Ovary (tissue), 9 donors: Measurements from ENCODE around the gene ANO1. TPM values are rescaled to one million over a fixed set of nuclear protein-coding genes. Genes with fewer than 3 reads are reported as not detected.

Source experiments
- DNase-seq, 5 donors: peaks; one replicate each; pipeline ENCODE4 v3.0.0-alpha.2; 2019 to 2020
- H3K27ac ChIP-seq, 2 donors: fragments of 200-600 bp; one replicate each; pipeline versions ENCODE4 v1.5.1 to v1.8.0; 2019 to 2022
- H3K27me3 ChIP-seq: fragments of 200-600 bp; one replicate; pipeline ENCODE4 v1.8.0; 2022
- H3K36me3 ChIP-seq: fragments of 200-600 bp; sonication (generic); one replicate; pipeline ENCODE4 v1.5.1; 2019
- H3K4me1 ChIP-seq: one replicate; pipeline ENCODE4 v1.8.1; 2013; ENCODE audit warnings: mild to moderate bottlenecking, moderate library complexity; ENCODE audit not compliant: insufficient read depth
- H3K4me3 ChIP-seq: fragments of 200-600 bp; sonication (generic); one replicate; pipeline ENCODE4 v1.5.1; 2017
- H3K9me3 ChIP-seq, 2 donors: fragments of 200-600 bp in 1 of 2; sonication (generic) in 1 of 2; one replicate each; pipeline versions ENCODE4 v1.5.1 to v1.8.1; 2013 to 2019; ENCODE audit warnings: mild to moderate bottlenecking in 1 of 2, moderate library complexity in 1 of 2
- EP300 ChIP-seq: sonication (generic); formaldehyde crosslinking; IDR thresholded peaks from one replicate; pipeline ENCODE4 v1.6.1; 2017; ENCODE audit warnings: antibody characterized with exemption
- POLR2A ChIP-seq: fragments of 450-650 bp; IDR thresholded peaks from one replicate; pipeline ENCODE4 v1.6.1; 2017; ENCODE audit warnings: antibody characterized with exemption, mild to moderate bottlenecking, moderate library complexity
- WGBS, 3 donors: extraction: QIAGEN DNeasy Blood & Tissue Kit in 1 of 3; methylation state at CpG; one replicate each; pipeline versions ENCODE4 v1.1.5 to v1.1.7; 2013 to 2017; 5-methylcytosine and 5-hydroxymethylcytosine counted together
- intact Hi-C, 4 donors: fragments of 100-400 bp; cut with DNase I; formaldehyde crosslinking; loops; one replicate each; pipeline versions ENCODE4 v1.11.0 to v1.15.1; 2022 to 2023
- polyA plus RNA-seq, 2 donors: library from polyadenylated mRNA; stranded (reverse); fragments of 200-250 nt in 1 of 2; fragments of 350-450 nt in 1 of 2; fragmentation: Illumina TruSeq in 1 of 2; extraction: RNeasy Lipid Tissue Mini Kit (QIAGEN cat#74804) in 1 of 2; gene quantifications; one replicate each; pipeline ENCODE4 v1.2.3, GENCODE V29; 2013 to 2014
- total RNA-seq, 7 donors: library from RNA; depleted of rRNA in 2 of 7; stranded (reverse); fragments of >200 nt in 2 of 7; fragmentation: NEBNext Ultra II Directional in 3 of 7; extraction: Animal tissue kit (Norgen Biotek cat#: 25700) in 3 of 7; gene quantifications; one replicate each; pipeline versions ENCODE4 v1.1.0 to v1.2.4, GENCODE V29; 2016 to 2023
- TF ChIP-seq, protein P1 (sequence below), 3 donors: fragments of 450-650 bp in 2 of 3; fragments of 200-600 bp in 1 of 3; IDR thresholded peaks; one replicate each; pipeline versions ENCODE4 v1.5.1 to v1.8.0; 2016 to 2022; ENCODE audit warnings: antibody characterized with exemption in 3 of 3, mild to moderate bottlenecking in 1 of 3
- donor health status: DM: no; HTN: no; CAD: no; lungs with moderate emphysema.
- donor health status: DM: no; HTN: no; CAD: no.
- donor health status: Bipolar disorder and iron deficiency.
- donor health status: DM: yes; HTN: yes; CAD: no.
- donor health status: DM: no; HTN: no; CAD: no.
- donor health status: DM: yes; HTN: yes; CAD: no.

ANO1 gene
- total and polyA plus RNA-seq, 9 donors = 1.7 to 59.1 (median 8.6) TPM

DNA sequence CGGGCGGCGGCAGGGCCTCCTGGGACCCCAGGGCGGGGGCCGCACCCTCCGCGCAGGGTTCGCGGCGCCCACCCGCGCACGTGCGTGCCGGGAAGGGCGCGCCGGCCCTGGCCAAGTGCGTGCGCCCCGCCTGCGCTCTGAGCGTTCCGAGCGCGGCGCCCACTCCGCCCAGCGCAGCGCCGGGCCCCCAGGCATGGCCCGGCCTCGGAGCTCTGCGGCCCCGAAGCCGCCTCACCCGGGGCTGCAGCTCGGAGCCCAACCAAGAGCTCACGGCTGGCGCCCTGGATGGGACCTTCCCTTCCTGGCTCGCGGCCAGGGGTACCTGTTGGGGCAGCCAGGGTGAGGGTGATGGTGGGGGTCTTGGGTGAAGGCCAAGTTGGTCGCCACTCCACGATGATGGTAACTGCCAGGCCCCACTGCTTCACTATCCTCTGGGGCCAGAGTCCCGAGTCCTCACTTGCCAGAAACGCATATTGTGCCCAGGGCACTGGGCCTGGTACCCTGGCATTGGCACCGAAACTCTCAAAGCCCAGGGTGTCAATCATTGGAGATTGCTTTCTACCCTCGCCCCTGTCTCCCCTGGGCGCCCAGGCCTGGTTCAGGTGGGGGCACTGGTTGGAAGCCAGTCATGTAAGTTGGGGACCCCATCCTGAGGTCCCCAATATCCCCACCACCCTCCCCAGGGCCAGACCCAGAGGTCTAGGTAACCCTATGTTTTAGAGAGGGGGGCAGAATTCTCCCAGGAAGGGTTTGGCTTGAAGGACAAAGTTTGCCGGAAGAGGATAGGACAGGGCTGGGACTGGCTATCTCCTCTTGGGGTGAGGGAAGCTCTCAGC lies 882 bp downstream of the ANO1 start:
- TF ChIP-seq, protein P1, sequence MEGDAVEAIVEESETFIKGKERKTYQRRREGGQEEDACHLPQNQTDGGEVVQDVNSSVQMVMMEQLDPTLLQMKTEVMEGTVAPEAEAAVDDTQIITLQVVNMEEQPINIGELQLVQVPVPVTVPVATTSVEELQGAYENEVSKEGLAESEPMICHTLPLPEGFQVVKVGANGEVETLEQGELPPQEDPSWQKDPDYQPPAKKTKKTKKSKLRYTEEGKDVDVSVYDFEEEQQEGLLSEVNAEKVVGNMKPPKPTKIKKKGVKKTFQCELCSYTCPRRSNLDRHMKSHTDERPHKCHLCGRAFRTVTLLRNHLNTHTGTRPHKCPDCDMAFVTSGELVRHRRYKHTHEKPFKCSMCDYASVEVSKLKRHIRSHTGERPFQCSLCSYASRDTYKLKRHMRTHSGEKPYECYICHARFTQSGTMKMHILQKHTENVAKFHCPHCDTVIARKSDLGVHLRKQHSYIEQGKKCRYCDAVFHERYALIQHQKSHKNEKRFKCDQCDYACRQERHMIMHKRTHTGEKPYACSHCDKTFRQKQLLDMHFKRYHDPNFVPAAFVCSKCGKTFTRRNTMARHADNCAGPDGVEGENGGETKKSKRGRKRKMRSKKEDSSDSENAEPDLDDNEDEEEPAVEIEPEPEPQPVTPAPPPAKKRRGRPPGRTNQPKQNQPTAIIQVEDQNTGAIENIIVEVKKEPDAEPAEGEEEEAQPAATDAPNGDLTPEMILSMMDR (IDR thresholded peaks at IDR 0.05) = no peak
- no peak for TF ChIP-seq EP300
- TF ChIP-seq POLR2A = no peak
- 10 to 24% (median 13%) methylated on average over 22 to 50 of the region's 50 CpGs for WGBS, 3 donors
- no peaks in the 10 kb centered on the region for H3K36me3 ChIP-seq
- H3K4me1 ChIP-seq = no peaks in the 10 kb centered on the region
- H3K4me3 ChIP-seq = peak overlapping the region; percentile 31
- no peaks in the 10 kb centered on the region for H3K27me3 ChIP-seq
- H3K9me3 ChIP-seq = no peaks in the 10 kb centered on the region
- intact Hi-C loops = no loop called here
- H3K27ac ChIP-seq = no peak overlapping the region
- DNase-seq = no peak

- no peak for DNase-seq
- Histone ChIP-seq H3K4me1 (no peaks in the 10 kb centered on the region), H3K4me3 (no peak overlapping the region), H3K36me3 (no peaks in the 10 kb centered on the region), H3K27ac (no peak overlapping the region), H3K27me3 (no peaks in the 10 kb centered on the region), H3K9me3 (no peaks in the 10 kb centered on the region)
- TF ChIP-seq EP300 (no peak), POLR2A (no peak)
- TF ChIP-seq, protein P1 (IDR thresholded peaks at IDR 0.05) = no peak
- intact Hi-C loops = no loop called here
- WGBS, 3 donors = 69 to 76% (median 70%) methylated on average over 5 of the region's 5 CpGs
Measured at GRCh38 chr11:70079691-70080090, 1.6 kb downstream of the ANO1 start.

DNA sequence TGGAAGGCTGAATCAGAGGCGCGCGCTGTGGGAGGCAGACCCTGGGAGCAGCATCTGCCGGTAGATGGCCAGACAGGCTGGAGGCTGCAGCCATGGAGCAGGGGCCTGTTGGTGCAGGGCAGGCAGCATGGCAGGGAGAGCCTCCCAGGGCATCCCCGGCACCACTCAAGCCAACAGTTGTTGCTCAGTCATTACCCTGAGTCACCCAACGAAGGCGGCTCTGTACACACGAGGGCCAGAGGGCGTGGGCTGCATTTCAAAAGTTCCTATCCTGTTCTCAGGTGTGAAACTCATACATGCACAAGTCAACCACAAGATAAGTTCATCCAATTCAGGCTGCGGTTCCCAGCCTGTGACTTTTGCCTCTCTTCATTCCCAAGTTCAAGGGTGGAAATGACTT lies 2.6 kb downstream of the ANO1 start:
- H3K9me3 ChIP-seq = no peaks in the 10 kb centered on the region
- no peak overlapping the region for H3K4me3 ChIP-seq
- H3K27ac ChIP-seq = no peak overlapping the region
- DNase-seq = no peak
- H3K4me1 ChIP-seq = no peaks in the 10 kb centered on the region
- TF ChIP-seq EP300 (no peak), POLR2A (no peak)
- TF ChIP-seq, protein P1 (IDR thresholded peaks at IDR 0.05) = no peak
- no peaks in the 10 kb centered on the region for H3K27me3 ChIP-seq
- WGBS, 3 donors = 78 to 79% (median 78%) methylated on average over 8 to 10 of the region's 10 CpGs
- H3K36me3 ChIP-seq = no peaks in the 10 kb centered on the region
- intact Hi-C loops = no loop called here

- no peaks in the 10 kb centered on the region for H3K4me1 ChIP-seq
- no peaks in the 10 kb centered on the region for H3K36me3 ChIP-seq
- intact Hi-C loops = no loop called here
- no peaks in the 10 kb centered on the region for H3K27me3 ChIP-seq
- H3K9me3 ChIP-seq = no peaks in the 10 kb centered on the region
- no peak overlapping the region for H3K27ac ChIP-seq
- no peak overlapping the region for H3K4me3 ChIP-seq
- WGBS, 3 donors = 82 to 88% (median 87%) methylated on average over 4 of the region's 4 CpGs
- DNase-seq = no peak
- no peak for TF ChIP-seq EP300
- TF ChIP-seq, protein P1 (IDR thresholded peaks at IDR 0.05) = no peak
- TF ChIP-seq POLR2A = no peak
Measured at GRCh38 chr11:70082829-70083228, 4.7 kb downstream of the ANO1 start.
